Activated CD4-positive, alpha-beta T cell treated with anti-CD3 and anti-CD28 coated beads for 36 hours (primary cell): ENCODE measurements around the gene PKHD1. TPM values are rescaled to one million over a fixed set of nuclear protein-coding genes. Genes with fewer than 3 reads are reported as not detected.
"Not testable (repeated sequence)": the region's sequence is repeated elsewhere in the genome, so short reads cannot be mapped to it uniquely, and the experiment has no call there.

ENCODE experiments used
- ATAC-seq: fragments of 200-7000 bp; cut with Tn5 transposase; one replicate; pipeline ENCODE4 v1.10.0; 2021; ENCODE audit warnings: mild to moderate bottlenecking, moderate library complexity
- CTCF ChIA-PET: fragments of 350-600 bp; sonication (Branson Sonifier 250); formaldehyde crosslinking; loops from one replicate; lab custom pipeline; 2021; ENCODE audit warnings: antibody characterized with exemption; lab: Charles Lee
- POLR2A ChIA-PET: fragments of 350-600 bp; sonication (Branson Sonifier 250); formaldehyde crosslinking; loops from one replicate; lab custom pipeline; 2021; ENCODE audit warnings: antibody characterized with exemption, inconsistent platforms; lab: Charles Lee
- DNase-seq: peaks from one replicate; pipeline ENCODE4 v3.0.0-alpha.2; 2020
- H3K27ac Mint-ChIP-seq: one replicate; pipeline ENCODE4 v1.8.0; 2021; ENCODE audit warnings: mixed read lengths
- H3K27me3 Mint-ChIP-seq: one replicate; pipeline ENCODE4 v1.8.0; 2021; ENCODE audit warnings: mixed read lengths
- H3K36me3 Mint-ChIP-seq: one replicate; pipeline ENCODE4 v1.8.0; 2021; ENCODE audit warnings: low read depth, mixed read lengths
- H3K4me1 Mint-ChIP-seq: one replicate; pipeline ENCODE4 v1.8.0; 2021; ENCODE audit warnings: mixed read lengths
- H3K4me3 Mint-ChIP-seq: one replicate; pipeline ENCODE4 v1.8.0; 2021; ENCODE audit warnings: mild to moderate bottlenecking, moderate library complexity, mixed read lengths
- H3K9me3 Mint-ChIP-seq: one replicate; pipeline ENCODE4 v1.8.0; 2021; ENCODE audit warnings: low read depth, mixed read lengths
- intact Hi-C, 2 experiments: fragments of 100-400 bp; cut with DNase I in 1 of 2; cut with micrococcal nuclease in 1 of 2; formaldehyde crosslinking; loops; one replicate each; pipeline versions ENCODE4 v1.14.2 to v1.15.1; 2022 to 2024; cut with DNase I, micrococcal nuclease
- total RNA-seq, 2 experiments: library from RNA; stranded (reverse); gene quantifications; one replicate each; pipeline ENCODE4 v1.2.3, GENCODE V29; 2021

Gene PKHD1
- total RNA-seq, 2 experiments from 2014 or later, result 0.02 to 0.04 TPM

DNA sequence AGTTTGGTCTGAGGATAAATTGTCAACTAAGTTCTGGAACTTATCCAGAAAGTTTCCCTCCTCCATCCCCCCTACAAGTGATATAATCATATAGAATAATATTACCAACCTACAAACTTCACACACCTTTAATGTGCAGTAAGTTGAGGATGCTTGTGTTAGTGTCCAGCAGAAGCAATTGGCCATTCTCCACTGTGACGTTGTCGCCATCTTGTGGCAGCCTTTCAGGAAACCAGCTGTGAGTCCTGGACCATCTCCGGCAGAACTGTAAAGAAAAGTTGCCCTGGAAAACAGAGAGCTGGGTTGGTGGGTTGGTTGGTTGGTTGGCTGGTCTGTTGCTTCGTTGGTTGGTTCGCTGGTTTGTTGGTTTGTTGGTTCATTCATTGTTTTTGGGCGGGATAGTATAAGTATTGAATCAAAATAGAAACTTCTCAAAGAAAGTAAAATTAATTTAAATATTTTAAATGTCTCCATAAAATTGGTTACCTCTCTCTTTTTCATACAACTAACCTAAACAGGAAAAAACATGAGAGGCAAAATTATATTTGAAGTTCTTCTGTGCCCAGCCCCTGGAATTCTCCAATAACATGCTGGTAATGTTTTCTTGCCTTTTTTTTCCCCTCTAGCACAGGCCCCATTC, 127.5 kb downstream of the PKHD1 start:
- CTCF ChIA-PET, result interaction anchor here (0.6 to 1.4 kb wide), 9 partner anchors 8 to 1953 kb away, joined by 3 to 8 read pairs (median 3); no protein-coding TSS in a partner anchor
- POLR2A ChIA-PET, result interaction anchor here (0.6 kb wide), 1 partner anchor 299 kb away, joined by 4 read pairs; no protein-coding TSS in a partner anchor
- intact Hi-C loops, result loop anchor here (1.0 kb wide), 2 partner anchors 105 to 1144 kb away; no protein-coding TSS in a partner anchor
- Mint-ChIP-seq H3K27ac (no peak overlapping the region), H3K4me3 (no peak overlapping the region), H3K27me3 (peaks cover 5% of the 10 kb centered on the region), H3K9me3 (no peaks in the 10 kb centered on the region), H3K4me1 (no peaks in the 10 kb centered on the region), H3K36me3 (no peaks in the 10 kb centered on the region)
- ATAC-seq, result no peak
- DNase-seq, result peak; percentile 78

DNA sequence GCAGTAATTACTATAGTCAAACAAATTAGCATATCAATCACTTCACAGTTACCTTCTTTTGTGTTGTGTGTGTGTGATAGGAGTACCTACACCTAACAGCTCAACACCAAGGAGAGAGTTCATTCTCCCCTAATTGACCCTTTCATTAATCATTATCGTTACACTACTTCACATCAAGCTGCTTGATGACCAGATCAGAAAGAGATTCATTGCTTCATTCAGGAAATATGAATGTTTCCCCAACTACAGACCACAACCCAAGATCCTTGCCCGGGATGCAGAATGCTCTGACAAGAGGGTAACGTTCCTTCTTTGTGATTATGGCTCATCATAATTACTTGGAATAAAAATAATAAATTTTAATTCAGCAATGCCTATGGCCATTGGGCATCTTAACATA, 132.7 kb downstream of the PKHD1 start:
- Mint-ChIP-seq H3K4me3 (no peak overlapping the region), H3K9me3 (no peaks in the 10 kb centered on the region), H3K4me1 (no peaks in the 10 kb centered on the region), H3K27me3 (peaks cover 6% of the 10 kb centered on the region), H3K27ac (no peak overlapping the region), H3K36me3 (no peaks in the 10 kb centered on the region)
- ChIA-PET CTCF (no interaction called here), POLR2A (no interaction called here)
- ATAC-seq, result no peak
- no peak for DNase-seq
- intact Hi-C loops, result no loop called here

DNA sequence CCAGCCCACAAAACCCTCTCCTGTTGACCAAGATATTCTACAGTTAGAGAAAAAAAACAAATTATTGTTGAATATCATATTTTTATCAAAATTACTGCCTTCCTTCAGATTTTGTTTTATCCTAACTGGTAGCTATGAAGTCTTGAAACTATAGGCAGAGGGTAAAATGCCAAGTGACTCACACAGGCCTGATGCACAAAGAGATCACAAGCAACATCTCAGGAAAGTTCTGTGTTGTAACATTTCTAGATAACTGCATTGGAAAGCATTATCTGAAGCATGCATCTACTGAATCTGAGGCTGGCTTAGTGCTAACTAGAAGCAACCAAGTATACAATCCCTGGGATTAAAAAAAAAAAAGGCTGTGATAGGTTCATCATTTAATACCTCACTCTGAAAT, 134.2 kb downstream of the PKHD1 start:
- no peak overlapping the region for H3K27ac Mint-ChIP-seq
- no peaks in the 10 kb centered on the region for H3K36me3 Mint-ChIP-seq
- ATAC-seq (no peak), DNase-seq (no peak)
- intact Hi-C loops, result no loop called here
- ChIA-PET CTCF (no interaction called here), POLR2A (no interaction called here)
- no peaks in the 10 kb centered on the region for H3K9me3 Mint-ChIP-seq
- no peaks in the 10 kb centered on the region for H3K4me1 Mint-ChIP-seq
- no peak overlapping the region for H3K4me3 Mint-ChIP-seq
- peaks cover 5% of the 10 kb centered on the region for H3K27me3 Mint-ChIP-seq

DNA sequence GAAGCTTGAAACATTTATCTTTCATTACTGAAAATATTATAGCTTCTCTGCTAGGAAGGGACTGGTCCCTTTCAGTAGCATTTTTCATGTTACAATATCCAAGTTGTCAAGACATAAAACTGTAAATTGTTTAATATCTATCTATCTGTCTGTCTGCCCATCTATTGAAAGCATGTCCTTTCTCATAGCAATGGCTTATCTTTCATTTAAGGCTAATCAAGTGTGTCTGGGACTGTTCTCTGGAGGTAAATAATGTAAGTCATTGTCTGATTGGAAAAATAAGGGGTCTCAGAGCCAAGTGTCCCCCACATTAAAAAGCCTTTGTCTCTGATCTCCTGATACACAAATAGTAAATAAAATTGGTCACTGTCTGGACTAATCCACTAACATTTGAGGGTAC, 135.5 kb downstream of the PKHD1 start:
- POLR2A ChIA-PET, result no interaction called here
- ATAC-seq (no peak), DNase-seq (no peak)
- H3K9me3 Mint-ChIP-seq, result no peaks in the 10 kb centered on the region
- no peak overlapping the region for H3K27ac Mint-ChIP-seq
- peaks cover 3% of the 10 kb centered on the region for H3K27me3 Mint-ChIP-seq
- no peak overlapping the region for H3K4me3 Mint-ChIP-seq
- no peaks in the 10 kb centered on the region for H3K4me1 Mint-ChIP-seq
- CTCF ChIA-PET, result no interaction called here
- no peaks in the 10 kb centered on the region for H3K36me3 Mint-ChIP-seq
- intact Hi-C loops, result no loop called here

DNA sequence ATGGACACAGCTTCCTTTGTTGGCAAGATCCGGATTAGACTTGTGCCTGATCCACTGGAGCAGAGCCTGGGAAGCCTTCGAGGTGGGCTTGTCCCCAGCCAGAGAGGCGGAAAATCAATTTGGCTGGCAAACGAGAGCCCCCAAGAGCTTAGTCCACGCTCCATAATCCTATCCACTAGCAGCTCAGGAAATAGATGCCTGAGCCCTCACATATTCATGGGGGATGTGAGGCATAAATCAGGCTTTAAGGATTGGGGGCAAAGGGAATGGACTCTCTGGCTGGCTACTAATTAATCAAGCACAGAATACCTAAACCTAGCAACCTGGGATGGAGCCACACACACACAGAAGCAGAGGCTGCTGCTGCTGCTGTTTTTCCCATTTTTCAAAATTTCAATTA, 137.9 kb downstream of the PKHD1 start:
- Mint-ChIP-seq H3K4me3 (no peak overlapping the region), H3K36me3 (no peaks in the 10 kb centered on the region), H3K27me3 (peaks cover 3% of the 10 kb centered on the region), H3K9me3 (no peaks in the 10 kb centered on the region), H3K4me1 (no peaks in the 10 kb centered on the region), H3K27ac (no peak overlapping the region)
- POLR2A ChIA-PET, result no interaction called here
- ATAC-seq (no peak), DNase-seq (no peak)
- CTCF ChIA-PET, result interaction anchor here (1.3 to 2.8 kb wide), 2 partner anchors 10 to 14 kb away, joined by 4 to 7 read pairs; no protein-coding TSS in a partner anchor
- intact Hi-C loops, result no loop called here

DNA sequence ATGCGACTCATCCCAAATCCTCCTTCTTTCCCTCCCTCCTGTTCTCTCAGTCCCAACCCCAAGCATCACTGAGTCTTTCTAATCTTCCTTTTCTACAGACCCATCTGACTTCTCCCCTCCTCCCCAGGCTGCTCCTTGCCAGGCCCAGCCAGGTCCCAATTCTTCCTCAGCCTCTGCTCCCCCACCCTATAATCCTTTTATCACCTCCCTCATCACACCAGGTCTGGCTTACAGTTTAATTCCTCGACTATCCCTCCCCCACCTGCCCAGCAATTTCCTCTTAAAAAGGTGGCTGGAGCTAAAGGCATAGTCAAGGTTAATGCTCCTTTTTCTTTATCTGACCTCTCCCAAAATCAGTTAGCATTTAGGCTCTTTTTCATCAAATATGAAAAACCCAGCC, 147.7 kb downstream of the PKHD1 start:
- CTCF ChIA-PET, H3K4me3 Mint-ChIP-seq, intact Hi-C loops, H3K9me3 Mint-ChIP-seq, H3K4me1 Mint-ChIP-seq, H3K27ac Mint-ChIP-seq, ATAC-seq, POLR2A ChIA-PET, H3K36me3 Mint-ChIP-seq, H3K27me3 Mint-ChIP-seq, DNase-seq: not testable (repeated sequence)

DNA sequence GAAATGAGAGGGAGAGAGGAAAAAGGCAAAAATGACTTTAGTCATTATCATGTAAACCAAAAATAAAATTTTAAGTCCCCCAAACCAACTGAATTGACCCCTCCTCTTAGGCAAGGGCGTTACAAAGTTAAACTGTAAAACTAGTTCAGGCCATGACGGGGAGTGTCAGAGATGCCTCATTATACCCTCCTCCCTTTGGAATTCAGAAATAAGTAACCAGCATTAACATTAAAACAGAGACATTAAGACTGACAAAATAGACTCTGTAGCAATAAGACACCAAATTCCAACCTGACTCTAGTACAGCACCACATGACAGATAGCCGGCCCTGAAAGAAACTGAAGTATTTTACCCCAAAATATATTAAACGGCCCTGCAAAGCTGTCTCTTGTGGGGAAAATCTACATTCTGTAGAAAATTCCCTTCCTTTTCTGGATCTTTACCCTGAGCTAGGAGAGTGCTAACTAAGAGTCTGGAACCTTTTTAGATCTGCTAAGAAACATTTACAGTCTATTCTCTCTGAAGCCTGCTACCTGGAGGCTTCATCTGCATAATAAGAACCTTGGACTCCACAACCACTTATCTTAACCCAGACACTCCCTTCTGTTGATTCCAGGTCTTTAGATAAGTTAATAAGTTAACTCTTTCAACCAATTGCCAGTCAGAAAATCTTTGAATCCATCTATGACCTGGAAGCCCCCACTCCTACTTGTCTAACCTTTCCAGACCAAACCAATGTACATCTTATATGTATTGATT, 150.7 kb downstream of the PKHD1 start:
- CTCF ChIA-PET, result no interaction called here
- no peaks in the 10 kb centered on the region for H3K4me1 Mint-ChIP-seq
- H3K27me3 Mint-ChIP-seq, result no peaks in the 10 kb centered on the region
- no peak overlapping the region for H3K4me3 Mint-ChIP-seq
- H3K9me3 Mint-ChIP-seq, result no peaks in the 10 kb centered on the region
- POLR2A ChIA-PET, result no interaction called here
- DNase-seq, result no peak
- no peaks in the 10 kb centered on the region for H3K36me3 Mint-ChIP-seq
- no peak overlapping the region for H3K27ac Mint-ChIP-seq
- intact Hi-C loops, result no loop called here
- no peak for ATAC-seq

DNA sequence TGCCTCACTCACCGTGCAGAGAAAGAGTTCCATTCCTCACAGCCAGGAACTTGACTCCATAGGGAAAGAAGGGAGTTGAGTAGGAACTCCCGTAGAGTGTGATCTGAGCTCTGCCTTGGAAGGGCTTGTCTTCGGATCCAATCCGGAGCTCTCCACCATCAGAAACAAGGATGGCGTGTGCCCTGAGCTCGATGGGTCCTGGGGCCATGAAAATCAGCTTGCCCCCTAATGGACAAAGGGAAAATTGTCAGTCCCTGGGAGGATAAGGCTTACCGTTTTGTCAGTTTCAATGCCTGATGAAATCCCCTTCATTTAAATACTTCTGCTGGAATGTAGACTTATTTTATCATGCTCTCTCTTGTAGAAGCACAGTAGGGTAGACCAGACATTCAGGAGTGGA, 153.3 kb downstream of the PKHD1 start:
- ChIA-PET POLR2A (no interaction called here), CTCF (no interaction called here)
- H3K9me3 Mint-ChIP-seq, result no peaks in the 10 kb centered on the region
- no peak overlapping the region for H3K4me3 Mint-ChIP-seq
- H3K4me1 Mint-ChIP-seq, result no peaks in the 10 kb centered on the region
- intact Hi-C loops, result no loop called here
- DNase-seq (peak; percentile 3), ATAC-seq (no peak)
- H3K36me3 Mint-ChIP-seq, result no peaks in the 10 kb centered on the region
- H3K27me3 Mint-ChIP-seq, result no peaks in the 10 kb centered on the region
- no peak overlapping the region for H3K27ac Mint-ChIP-seq

DNA sequence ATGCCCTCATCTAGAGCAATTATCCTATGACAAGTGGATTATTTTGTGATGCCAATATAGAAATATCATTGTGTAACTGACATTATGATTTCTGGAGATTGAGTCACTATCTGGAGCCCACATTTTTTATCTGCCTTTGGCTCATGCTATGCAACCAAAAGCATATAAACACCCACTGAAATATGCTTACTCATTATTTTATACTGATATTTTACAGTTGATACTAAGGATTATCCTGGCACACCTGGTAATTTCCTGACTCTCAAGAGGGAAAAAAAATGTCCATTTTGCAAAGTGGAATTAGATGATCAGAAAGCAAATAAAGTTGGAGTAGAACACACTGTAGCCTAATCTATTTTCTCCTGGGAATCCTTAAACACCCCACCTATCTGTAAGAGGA, 154.5 kb downstream of the PKHD1 start:
- ChIA-PET POLR2A (no interaction called here), CTCF (no interaction called here)
- ATAC-seq (no peak), DNase-seq (no peak)
- Mint-ChIP-seq H3K4me1 (no peaks in the 10 kb centered on the region), H3K4me3 (no peak overlapping the region), H3K27me3 (no peaks in the 10 kb centered on the region), H3K27ac (no peak overlapping the region), H3K9me3 (no peaks in the 10 kb centered on the region), H3K36me3 (no peaks in the 10 kb centered on the region)
- intact Hi-C loops, result no loop called here

DNA sequence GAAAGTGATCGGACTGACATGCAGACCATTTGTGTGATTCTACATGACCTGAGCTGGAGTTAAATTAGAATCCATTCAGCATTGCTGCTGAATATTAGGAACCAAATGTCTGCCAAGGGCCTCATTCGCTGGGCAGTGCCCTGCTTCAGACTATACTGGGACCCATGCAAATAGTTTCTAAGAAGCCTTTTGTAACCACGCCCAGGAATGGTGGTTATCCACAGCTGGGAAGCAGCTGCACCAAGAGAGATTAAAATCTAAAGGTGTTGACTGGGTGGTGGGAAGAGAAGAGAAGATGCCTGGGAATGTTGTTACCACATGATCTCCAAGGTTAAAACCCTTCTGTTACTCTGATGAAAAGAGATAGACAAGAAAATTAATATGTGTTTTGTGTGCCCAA, 156.8 kb downstream of the PKHD1 start:
- Mint-ChIP-seq H3K27me3 (no peaks in the 10 kb centered on the region), H3K9me3 (no peaks in the 10 kb centered on the region), H3K27ac (no peak overlapping the region), H3K36me3 (no peaks in the 10 kb centered on the region), H3K4me1 (no peaks in the 10 kb centered on the region), H3K4me3 (no peak overlapping the region)
- DNase-seq (no peak), ATAC-seq (no peak)
- ChIA-PET POLR2A (no interaction called here), CTCF (interaction anchor here (1.1 kb wide), 1 partner anchor 9 kb away, joined by 3 read pairs; no protein-coding TSS in a partner anchor)
- intact Hi-C loops, result no loop called here

DNA sequence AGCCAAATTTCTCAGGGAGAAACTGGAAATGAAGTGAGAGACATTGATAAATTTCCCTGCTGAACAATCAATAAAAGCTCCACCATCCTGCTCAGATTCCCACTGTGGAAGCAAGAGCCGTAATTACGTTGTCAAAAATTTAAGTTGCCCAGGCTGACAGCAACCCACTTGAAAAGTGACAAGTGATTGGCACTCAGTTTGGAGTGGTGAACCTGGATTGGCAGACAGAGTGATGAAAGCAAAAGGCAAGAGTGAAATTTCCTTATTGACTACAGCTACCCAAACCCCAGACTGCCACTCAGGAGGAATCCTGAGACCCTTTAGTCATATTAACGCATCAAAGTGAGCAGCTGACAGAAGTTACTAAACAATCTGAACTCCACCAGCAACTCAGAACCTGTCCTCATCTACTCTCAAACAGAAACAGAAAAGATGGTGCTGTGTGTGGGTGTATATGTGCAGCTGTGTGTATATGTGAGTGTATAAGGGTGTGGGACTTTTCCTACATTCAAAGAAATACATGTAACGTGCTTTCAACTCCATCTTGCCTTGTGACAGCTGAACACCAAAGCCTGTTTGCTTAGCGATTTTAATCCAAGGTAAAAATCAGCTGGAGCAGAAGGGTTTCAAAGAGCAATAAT, 157.4 kb downstream of the PKHD1 start:
- POLR2A ChIA-PET, result no interaction called here
- H3K27ac Mint-ChIP-seq, result no peak overlapping the region
- intact Hi-C loops, result no loop called here
- H3K27me3 Mint-ChIP-seq, result no peaks in the 10 kb centered on the region
- no peak overlapping the region for H3K4me3 Mint-ChIP-seq
- ATAC-seq (no peak), DNase-seq (no peak)
- H3K9me3 Mint-ChIP-seq, result no peaks in the 10 kb centered on the region
- no peaks in the 10 kb centered on the region for H3K4me1 Mint-ChIP-seq
- no peaks in the 10 kb centered on the region for H3K36me3 Mint-ChIP-seq
- CTCF ChIA-PET, result no interaction called here

DNA sequence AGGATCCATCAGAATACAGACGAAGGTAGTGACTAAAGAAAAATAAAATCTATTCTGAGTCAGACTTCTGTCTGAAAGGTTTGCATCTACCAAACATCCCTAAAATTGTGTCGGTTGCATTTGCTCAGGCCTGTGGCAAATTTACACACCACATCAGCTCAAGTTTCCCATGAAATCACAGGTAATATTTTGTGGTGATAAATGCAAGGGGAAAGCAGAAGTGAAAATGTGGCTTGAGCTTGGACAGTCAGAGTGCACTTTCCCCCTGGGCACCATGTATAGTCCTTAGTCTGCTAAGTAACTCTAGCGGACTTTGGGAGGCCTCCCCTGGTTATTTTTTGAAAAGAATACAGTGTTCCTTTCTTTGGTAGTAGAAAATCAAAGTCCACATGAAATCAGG, 159.1 kb downstream of the PKHD1 start:
- no peak for DNase-seq
- no peak for ATAC-seq
- ChIA-PET POLR2A (no interaction called here), CTCF (no interaction called here)
- no peak overlapping the region for H3K4me3 Mint-ChIP-seq
- H3K4me1 Mint-ChIP-seq, result no peaks in the 10 kb centered on the region
- no peaks in the 10 kb centered on the region for H3K36me3 Mint-ChIP-seq
- no peaks in the 10 kb centered on the region for H3K27me3 Mint-ChIP-seq
- no peak overlapping the region for H3K27ac Mint-ChIP-seq
- intact Hi-C loops, result no loop called here
- H3K9me3 Mint-ChIP-seq, result no peaks in the 10 kb centered on the region
